Measurements from ENCODE around the gene PPP1R12C.

Gene PPP1R12C

DNA sequence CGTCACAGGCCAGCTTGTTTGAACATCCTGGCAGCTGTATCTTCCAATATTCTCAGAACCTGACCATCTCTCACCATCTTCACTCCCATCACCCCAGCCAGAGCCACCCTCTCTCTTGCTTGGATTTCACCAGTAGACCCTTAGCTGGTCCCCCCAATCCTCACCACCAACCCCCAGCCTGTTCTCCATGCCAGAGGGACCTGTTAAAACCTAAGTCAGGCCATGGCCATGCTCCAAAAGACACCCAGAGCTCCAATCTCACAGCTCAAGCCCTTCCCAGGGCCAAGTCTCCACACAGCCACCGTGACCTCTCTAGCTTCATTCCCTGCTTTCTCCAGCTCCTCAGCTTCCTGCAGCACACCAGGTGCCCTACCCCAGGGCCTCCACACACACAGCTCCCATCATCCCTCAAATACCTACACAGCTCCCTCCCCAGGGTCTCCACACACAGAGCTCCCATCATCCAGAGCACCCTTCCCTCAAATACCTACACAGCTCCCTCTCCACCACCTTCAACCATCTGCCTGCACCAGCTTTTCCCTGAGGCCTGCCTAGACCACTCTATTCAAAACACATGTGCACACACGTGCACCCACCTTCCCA lies 28.0 kb downstream of the PPP1R12C start:
- no peaks in the 10 kb centered on the region for H3K9me3 ChIP-seq (ENCODE audit: control insufficient read depth in 2 of 2, low read length in 2 of 2)
- H3K4me3 ChIP-seq (ENCODE audit: low read length in 2 of 2): no peak overlapping the region
- peaks cover 8 to 16% of the 10 kb centered on the region in 2 donors for H3K36me3 ChIP-seq (ENCODE audit: control insufficient read depth in 2 of 2, insufficient read depth in 2 of 2, low read length in 2 of 2)
- no peak overlapping the region for H3K9ac ChIP-seq (ENCODE audit: low read depth in 1 of 2, low read length in 2 of 2)
- H3K27me3 ChIP-seq (ENCODE audit: control insufficient read depth in 2 of 2, insufficient read depth in 2 of 2, low read length in 2 of 2): peaks cover under 1 to 5% of the 10 kb centered on the region in 2 donors
- no peak overlapping the region for H3K27ac ChIP-seq (ENCODE audit: low read depth in 2 of 2, low read length in 2 of 2)
- H3K4me1 ChIP-seq (ENCODE audit: control insufficient read depth in 2 of 2, insufficient read depth in 2 of 2, low read length in 2 of 2): peaks cover 8 to 14% of the 10 kb centered on the region in 2 donors

DNA sequence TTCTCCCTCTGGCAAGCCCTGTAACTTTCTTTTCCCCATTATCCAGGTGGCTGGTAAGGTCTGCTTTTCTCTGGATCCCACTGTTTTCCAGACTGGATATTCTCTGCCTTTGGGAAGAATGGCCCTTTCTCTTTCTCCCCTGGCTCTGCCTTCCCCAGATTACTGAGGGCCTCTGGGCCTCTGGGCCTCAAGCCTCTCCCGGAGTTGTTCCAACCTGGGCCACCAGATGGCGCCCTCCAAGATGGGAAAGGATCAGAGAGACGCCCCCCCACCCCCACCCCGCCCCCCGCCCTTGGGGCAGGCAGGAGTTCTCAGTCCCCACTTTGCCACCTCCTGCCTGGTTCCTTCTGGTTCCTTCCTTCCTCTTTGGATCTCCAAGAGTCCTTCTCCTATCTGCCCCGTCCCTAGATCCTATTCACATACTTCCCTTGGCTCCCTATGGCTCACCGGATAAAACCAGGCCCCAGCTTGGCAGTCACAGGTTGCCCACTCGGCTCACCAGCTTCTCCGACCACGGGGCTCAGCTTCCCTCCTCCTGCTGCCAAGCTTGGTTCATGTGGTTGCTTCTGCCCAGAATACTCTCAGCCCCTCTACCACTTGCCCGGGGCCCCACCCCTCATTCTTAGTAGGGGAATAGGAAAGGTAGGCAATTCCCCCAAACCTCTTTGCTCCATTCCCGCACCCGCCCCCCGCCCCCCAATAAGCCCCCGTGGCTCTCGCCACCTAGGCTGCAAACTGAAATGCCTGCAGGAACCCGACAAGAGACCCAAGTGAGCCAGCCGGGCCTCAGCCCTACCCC lies 28.7 kb downstream of the PPP1R12C start:
- no peak overlapping the region for H3K27ac ChIP-seq (ENCODE audit: low read depth in 2 of 2, low read length in 2 of 2)
- H3K4me1 ChIP-seq (ENCODE audit: control insufficient read depth in 2 of 2, insufficient read depth in 2 of 2, low read length in 2 of 2): peaks cover 8 to 14% of the 10 kb centered on the region in 2 donors
- no peaks in the 10 kb centered on the region for H3K9me3 ChIP-seq (ENCODE audit: control insufficient read depth in 2 of 2, low read length in 2 of 2)
- no peak overlapping the region for H3K9ac ChIP-seq (ENCODE audit: low read depth in 1 of 2, low read length in 2 of 2)
- no peak overlapping the region for H3K4me3 ChIP-seq (ENCODE audit: low read length in 2 of 2)
- H3K36me3 ChIP-seq (ENCODE audit: control insufficient read depth in 2 of 2, insufficient read depth in 2 of 2, low read length in 2 of 2): peaks cover 6 to 13% of the 10 kb centered on the region in 2 donors
- H3K27me3 ChIP-seq (ENCODE audit: control insufficient read depth in 2 of 2, insufficient read depth in 2 of 2, low read length in 2 of 2): peaks cover 2 to 5% of the 10 kb centered on the region in 2 donors

DNA sequence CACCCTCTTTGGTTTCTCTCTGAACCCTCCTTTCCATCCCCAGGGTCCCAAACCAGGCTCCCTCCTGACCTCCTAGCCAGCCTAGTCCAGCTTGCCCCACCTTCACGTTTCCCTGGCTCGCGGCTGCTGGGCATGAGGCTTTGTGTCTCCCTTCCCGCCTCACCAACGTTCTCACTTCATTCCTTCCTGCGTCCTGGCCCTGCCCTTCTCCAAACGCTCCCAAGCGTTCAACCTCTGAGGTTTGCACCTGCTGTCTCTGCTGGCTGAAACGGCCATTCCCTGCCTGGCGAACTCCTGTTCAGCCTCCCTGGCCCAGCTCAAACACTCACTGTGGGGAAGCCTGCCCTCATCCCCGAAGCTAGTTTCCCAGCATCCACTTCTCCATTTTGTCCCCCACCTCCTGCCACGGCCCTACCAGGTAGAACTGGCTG lies 29.4 kb downstream of the PPP1R12C start:
- peaks cover 6 to 13% of the 10 kb centered on the region in 2 donors for H3K36me3 ChIP-seq (ENCODE audit: control insufficient read depth in 2 of 2, insufficient read depth in 2 of 2, low read length in 2 of 2)
- peak overlapping the region in 1 of 2 donors; percentile 59 for H3K4me3 ChIP-seq (ENCODE audit: low read length in 2 of 2)
- H3K9me3 ChIP-seq (ENCODE audit: control insufficient read depth in 2 of 2, low read length in 2 of 2): no peaks in the 10 kb centered on the region
- H3K9ac ChIP-seq (ENCODE audit: low read depth in 1 of 2, low read length in 2 of 2): peak overlapping the region in 1 of 2 donors; percentile 6
- H3K27me3 ChIP-seq (ENCODE audit: control insufficient read depth in 2 of 2, insufficient read depth in 2 of 2, low read length in 2 of 2): peaks cover 2 to 5% of the 10 kb centered on the region in 2 donors
- H3K27ac ChIP-seq (ENCODE audit: low read depth in 2 of 2, low read length in 2 of 2): no peak overlapping the region
- H3K4me1 ChIP-seq (ENCODE audit: control insufficient read depth in 2 of 2, insufficient read depth in 2 of 2, low read length in 2 of 2): peaks cover 8 to 14% of the 10 kb centered on the region in 2 donors

DNA sequence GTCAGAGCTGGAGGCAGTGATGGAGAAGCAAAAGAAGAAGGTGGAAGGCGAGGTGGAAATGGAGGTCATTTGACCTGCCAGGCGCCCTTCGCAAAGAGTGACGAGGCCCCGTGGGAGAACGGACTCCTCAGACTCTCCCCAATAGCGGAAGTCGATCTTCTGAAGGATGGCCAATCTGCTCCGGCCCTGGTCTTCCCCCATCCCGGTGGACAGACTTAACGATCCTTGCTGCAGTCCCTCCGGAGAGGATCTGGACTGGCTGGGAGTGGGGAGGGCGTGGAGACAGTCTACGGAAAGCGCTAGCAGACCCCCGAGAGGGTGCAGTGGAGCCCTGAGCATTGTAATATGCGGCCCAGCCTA lies 29.9 kb downstream of the PPP1R12C start:
- H3K27ac ChIP-seq (ENCODE audit: low read depth in 2 of 2, low read length in 2 of 2): no peak overlapping the region
- H3K27me3 ChIP-seq (ENCODE audit: control insufficient read depth in 2 of 2, insufficient read depth in 2 of 2, low read length in 2 of 2): peaks cover 2 to 5% of the 10 kb centered on the region in 2 donors
- peak overlapping the region; percentile 6 to 43 for H3K9ac ChIP-seq (ENCODE audit: low read depth in 1 of 2, low read length in 2 of 2)
- H3K4me3 ChIP-seq (ENCODE audit: low read length in 2 of 2): peak overlapping the region; percentile 59 to 63
- H3K9me3 ChIP-seq (ENCODE audit: control insufficient read depth in 2 of 2, low read length in 2 of 2): no peaks in the 10 kb centered on the region
- peaks cover 6 to 13% of the 10 kb centered on the region in 2 donors for H3K36me3 ChIP-seq (ENCODE audit: control insufficient read depth in 2 of 2, insufficient read depth in 2 of 2, low read length in 2 of 2)
- H3K4me1 ChIP-seq (ENCODE audit: control insufficient read depth in 2 of 2, insufficient read depth in 2 of 2, low read length in 2 of 2): peaks cover 8 to 14% of the 10 kb centered on the region in 2 donors

DNA sequence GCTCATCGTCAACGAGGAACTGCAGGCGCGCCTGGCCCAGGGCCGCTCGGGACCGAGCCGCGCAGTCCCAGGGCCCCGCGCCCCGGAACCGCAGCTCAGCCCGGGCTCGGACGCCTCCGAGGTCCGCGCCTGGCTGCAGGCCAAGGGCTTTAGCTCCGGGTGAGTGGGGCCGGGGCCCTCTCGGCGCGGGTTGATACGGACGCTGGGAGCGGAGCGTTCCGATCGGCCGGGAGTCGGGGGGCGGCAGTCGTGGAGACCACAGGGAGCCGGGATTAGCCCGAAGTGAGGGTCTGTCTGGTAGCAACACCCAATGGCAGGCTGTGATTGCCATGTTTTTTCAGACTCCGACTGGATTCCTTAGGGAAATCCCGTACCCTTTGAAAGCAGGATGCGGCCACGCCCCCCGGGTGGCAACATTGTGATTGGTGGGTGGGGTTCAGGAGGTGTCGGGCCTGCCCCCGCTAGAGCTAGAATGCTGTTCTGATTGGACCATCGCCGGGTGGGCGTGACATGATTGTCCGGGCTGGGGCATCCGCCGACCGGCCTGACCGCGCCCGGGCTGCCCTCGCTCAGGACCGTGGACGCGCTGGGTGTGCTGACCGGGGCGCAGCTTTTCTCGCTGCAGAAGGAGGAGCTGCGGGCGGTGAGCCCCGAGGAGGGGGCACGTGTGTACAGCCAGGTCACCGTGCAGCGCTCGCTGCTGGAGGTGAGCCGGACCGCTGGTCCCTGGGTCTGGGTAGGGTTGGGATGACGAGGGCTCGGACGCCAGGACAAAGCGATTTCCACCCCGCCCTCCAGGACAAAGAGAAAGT lies 30.5 kb downstream of the PPP1R12C start:
- Histone ChIP-seq H3K27ac (ENCODE audit: low read depth in 2 of 2, low read length in 2 of 2) (no peak overlapping the region), H3K9ac (ENCODE audit: low read depth in 1 of 2, low read length in 2 of 2) (peak overlapping the region; percentile 6 to 43), H3K4me3 (ENCODE audit: low read length in 2 of 2) (peak overlapping the region; percentile 59 to 63), H3K36me3 (ENCODE audit: control insufficient read depth in 2 of 2, insufficient read depth in 2 of 2, low read length in 2 of 2) (peaks cover 6 to 13% of the 10 kb centered on the region in 2 donors), H3K9me3 (ENCODE audit: control insufficient read depth in 2 of 2, low read length in 2 of 2) (no peaks in the 10 kb centered on the region), H3K4me1 (ENCODE audit: control insufficient read depth in 2 of 2, insufficient read depth in 2 of 2, low read length in 2 of 2) (peaks cover 10 to 14% of the 10 kb centered on the region in 2 donors), H3K27me3 (ENCODE audit: control insufficient read depth in 2 of 2, insufficient read depth in 2 of 2, low read length in 2 of 2) (peaks cover 2 to 5% of the 10 kb centered on the region in 2 donors)

DNA sequence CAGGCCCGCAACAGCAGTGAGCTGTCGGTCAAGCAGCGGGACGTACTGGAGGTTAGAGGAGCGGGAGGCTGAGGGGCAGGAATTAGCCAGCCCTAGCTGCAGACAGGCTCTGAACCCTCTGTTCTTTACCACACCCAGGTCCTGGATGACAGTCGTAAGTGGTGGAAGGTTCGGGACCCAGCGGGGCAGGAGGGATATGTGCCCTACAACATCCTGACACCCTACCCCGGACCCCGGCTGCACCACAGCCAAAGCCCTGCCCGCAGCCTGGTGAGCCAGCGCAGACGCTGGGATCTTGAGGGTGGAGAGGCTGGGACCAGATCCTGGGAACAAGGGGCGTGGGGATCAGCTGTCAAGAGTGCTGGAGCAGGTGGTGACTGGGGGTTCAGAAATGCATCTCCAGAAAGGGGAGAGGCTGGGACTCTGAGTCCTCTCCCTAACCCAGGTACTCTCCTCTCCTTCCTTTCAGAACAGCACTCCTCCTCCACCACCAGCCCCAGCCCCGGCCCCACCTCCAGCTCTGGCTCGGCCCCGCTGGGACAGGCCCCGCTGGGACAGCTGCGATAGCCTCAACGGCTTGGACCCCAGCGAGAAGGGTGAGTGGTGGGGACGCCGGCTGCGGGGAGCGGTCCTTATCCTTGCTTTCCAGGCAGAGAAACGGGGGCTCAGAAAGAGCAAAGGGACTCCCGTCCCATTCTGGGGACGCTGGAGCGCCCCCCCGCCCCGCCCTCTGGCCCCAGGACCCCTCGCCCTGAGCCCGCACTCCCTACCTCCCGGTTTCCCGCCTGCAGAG lies 31.3 kb downstream of the PPP1R12C start:
- no peaks in the 10 kb centered on the region for H3K9me3 ChIP-seq (ENCODE audit: control insufficient read depth in 2 of 2, low read length in 2 of 2)
- no peak overlapping the region for H3K27ac ChIP-seq (ENCODE audit: low read depth in 2 of 2, low read length in 2 of 2)
- H3K4me1 ChIP-seq (ENCODE audit: control insufficient read depth in 2 of 2, insufficient read depth in 2 of 2, low read length in 2 of 2): peaks cover 15% of the 10 kb centered on the region in 2 donors
- H3K9ac ChIP-seq (ENCODE audit: low read depth in 1 of 2, low read length in 2 of 2): no peak overlapping the region
- peaks cover 2 to 5% of the 10 kb centered on the region in 2 donors for H3K27me3 ChIP-seq (ENCODE audit: control insufficient read depth in 2 of 2, insufficient read depth in 2 of 2, low read length in 2 of 2)
- H3K4me3 ChIP-seq (ENCODE audit: low read length in 2 of 2): peak overlapping the region in 1 of 2 donors; percentile 59
- peaks cover 3 to 8% of the 10 kb centered on the region in 2 donors for H3K36me3 ChIP-seq (ENCODE audit: control insufficient read depth in 2 of 2, insufficient read depth in 2 of 2, low read length in 2 of 2)

DNA sequence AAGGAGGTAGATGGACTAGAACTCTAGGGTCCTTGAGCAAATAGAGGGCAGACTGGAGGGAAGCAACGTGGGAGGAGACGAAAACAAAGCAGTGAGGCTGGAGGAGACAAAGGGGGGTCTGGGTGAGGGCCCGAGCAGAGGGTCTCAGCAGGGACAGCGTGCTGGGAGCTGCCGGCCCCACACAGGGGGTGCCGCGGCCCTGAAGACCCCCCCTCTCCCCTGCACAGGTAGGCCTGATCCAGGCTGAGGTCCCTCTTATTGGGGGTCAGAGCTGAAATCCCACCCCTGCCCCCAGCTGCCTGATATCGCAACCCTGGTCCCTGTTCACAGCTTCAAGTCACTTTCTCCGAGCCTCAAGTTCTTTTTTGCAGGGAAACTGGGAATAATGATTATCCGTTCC lies 33.0 kb downstream of the PPP1R12C start:
- H3K4me3 ChIP-seq (ENCODE audit: low read length in 2 of 2): no peak overlapping the region
- H3K27me3 ChIP-seq (ENCODE audit: control insufficient read depth in 2 of 2, insufficient read depth in 2 of 2, low read length in 2 of 2): peaks cover 2 to 7% of the 10 kb centered on the region in 2 donors
- H3K36me3 ChIP-seq (ENCODE audit: control insufficient read depth in 2 of 2, insufficient read depth in 2 of 2, low read length in 2 of 2): no peaks in the 10 kb centered on the region
- H3K9me3 ChIP-seq (ENCODE audit: control insufficient read depth in 2 of 2, low read length in 2 of 2): no peaks in the 10 kb centered on the region
- H3K4me1 ChIP-seq (ENCODE audit: control insufficient read depth in 2 of 2, insufficient read depth in 2 of 2, low read length in 2 of 2): peaks cover 27 to 28% of the 10 kb centered on the region in 2 donors
- H3K27ac ChIP-seq (ENCODE audit: low read depth in 2 of 2, low read length in 2 of 2): no peak overlapping the region
- no peak overlapping the region for H3K9ac ChIP-seq (ENCODE audit: low read depth in 1 of 2, low read length in 2 of 2)

DNA sequence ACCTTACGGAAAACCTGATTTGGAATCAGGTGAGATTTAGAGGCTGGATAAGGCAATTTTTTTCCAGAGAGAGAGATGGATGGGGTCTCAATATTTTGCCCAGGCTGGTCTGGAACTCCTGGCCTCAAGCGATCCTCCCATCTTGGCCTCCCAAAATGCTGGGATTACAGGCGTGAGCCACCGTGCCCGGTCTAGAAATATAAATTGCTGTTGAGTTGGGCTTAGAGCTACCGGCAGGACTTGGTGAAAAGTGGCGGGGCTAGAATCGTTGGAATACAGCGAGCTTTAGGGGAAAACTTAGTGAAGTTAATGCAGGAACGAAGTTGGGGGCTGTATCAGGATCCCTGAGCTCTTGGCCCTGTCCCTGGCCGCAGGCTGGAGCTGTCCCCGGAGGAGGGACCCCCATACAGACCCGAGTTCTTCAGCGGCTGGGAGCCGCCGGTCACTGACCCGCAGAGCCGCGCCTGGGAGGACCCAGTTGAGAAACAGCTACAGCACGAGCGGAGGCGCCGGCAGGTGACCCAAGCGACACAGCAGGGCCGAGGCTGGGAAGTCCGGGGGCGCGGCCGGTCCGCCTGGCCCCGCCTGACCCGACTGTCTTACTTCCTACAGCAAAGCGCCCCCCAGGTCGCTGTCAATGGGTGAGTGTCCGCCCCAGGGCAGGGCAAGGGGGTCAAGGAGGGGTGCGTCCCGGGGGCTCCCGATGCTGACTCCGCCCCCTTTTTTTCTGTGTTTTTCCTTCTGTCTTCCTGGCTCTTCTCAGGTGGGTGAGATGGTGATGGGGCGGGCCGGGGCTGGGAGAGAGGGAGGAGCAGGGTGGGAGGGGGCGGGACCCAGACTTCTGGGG lies 34.2 kb downstream of the PPP1R12C start:
- H3K36me3 ChIP-seq (ENCODE audit: control insufficient read depth in 2 of 2, insufficient read depth in 2 of 2, low read length in 2 of 2): no peaks in the 10 kb centered on the region
- H3K27ac ChIP-seq (ENCODE audit: low read depth in 2 of 2, low read length in 2 of 2): no peak overlapping the region
- no peaks in the 10 kb centered on the region for H3K9me3 ChIP-seq (ENCODE audit: control insufficient read depth in 2 of 2, low read length in 2 of 2)
- H3K4me3 ChIP-seq (ENCODE audit: low read length in 2 of 2): no peak overlapping the region
- H3K4me1 ChIP-seq (ENCODE audit: control insufficient read depth in 2 of 2, insufficient read depth in 2 of 2, low read length in 2 of 2): peaks cover 27 to 28% of the 10 kb centered on the region in 2 donors
- peaks cover 2 to 7% of the 10 kb centered on the region in 2 donors for H3K27me3 ChIP-seq (ENCODE audit: control insufficient read depth in 2 of 2, insufficient read depth in 2 of 2, low read length in 2 of 2)
- no peak overlapping the region for H3K9ac ChIP-seq (ENCODE audit: low read depth in 1 of 2, low read length in 2 of 2)
